ENCODE measurements around the gene BCKDK. TPM values are rescaled to one million over a fixed set of nuclear protein-coding genes. Genes with fewer than 3 reads are reported as not detected.

The BCKDK gene
- total and polyA plus RNA-seq, 2 of the 13 experiments (the other 11 are each of a cell fraction or from before 2014, with no cell fraction given) = 24.9 to 42.6 TPM

DNA sequence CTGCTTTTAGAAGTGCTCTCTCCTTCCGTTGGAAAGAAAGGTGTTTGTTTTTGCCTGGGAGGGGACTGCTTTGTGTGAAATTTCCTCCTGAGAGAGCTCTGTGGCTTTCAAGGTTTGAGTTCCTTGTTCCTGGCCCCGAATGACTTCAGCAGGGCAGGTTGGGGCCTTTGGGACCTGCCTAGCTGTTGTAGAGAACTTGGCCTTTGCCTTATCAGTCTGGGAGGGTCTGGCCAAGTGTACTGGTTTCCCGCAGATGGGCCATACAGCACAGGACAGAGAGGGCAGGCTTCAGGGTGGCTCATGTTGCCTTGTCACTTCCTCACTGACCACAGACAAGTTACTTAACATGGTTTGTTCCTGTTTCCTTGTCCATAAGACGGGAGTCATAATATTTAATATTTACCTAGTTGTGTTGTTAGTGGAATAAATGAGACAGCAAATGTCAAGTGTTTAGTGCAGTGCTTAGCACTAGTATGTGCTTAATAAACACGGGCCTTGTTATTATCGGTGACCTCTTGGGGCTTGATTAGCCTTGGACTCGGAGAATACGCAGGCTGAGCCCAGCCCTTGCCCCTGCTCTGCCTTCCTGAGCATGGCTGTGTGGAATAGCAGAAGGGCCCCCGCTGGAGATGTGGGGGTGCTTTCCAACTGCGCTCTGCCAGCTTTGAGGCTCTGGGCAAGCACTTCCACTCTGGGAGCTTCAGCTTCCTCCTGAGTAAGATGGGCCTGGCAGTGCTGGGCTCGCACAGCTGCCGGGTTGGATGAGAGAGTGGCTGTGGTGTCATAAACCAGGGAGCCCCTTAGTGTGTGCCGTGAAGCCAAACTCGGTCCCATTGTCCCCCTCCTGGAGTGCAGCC is 20.8 kb downstream of the BCKDK start:
- no peak overlapping the region for H3K9ac ChIP-seq (ENCODE audit: insufficient read depth, low read depth, low read length)
- no peaks in the 10 kb centered on the region for H3K9me3 ChIP-seq (ENCODE audit: low read length)
- no peak for ATAC-seq
- H3K27me3 ChIP-seq (ENCODE audit: control insufficient read depth in 1 of 2, insufficient read depth in 2 of 2, low read length in 2 of 2) = no peaks in the 10 kb centered on the region
- H3K36me3 ChIP-seq (replicated peaks in 1 of 2; ENCODE audit: control insufficient read depth in 1 of 2, insufficient read depth in 2 of 2, low read length in 2 of 2) = peaks cover 17 to 18% of the 10 kb centered on the region in 2 experiments; a peak in 4 of 5 replicates
- POLR2A ChIA-PET = interaction anchor here (0.5 to 4.2 kb wide), 4 partner anchors 11 to 14 kb away, joined by 3 to 17 read pairs (median 4); partner anchors contain the start of gene KAT8
- WGBS (ENCODE audit: low lambda C conversion rate) = 93% methylated on average over 14 of the region's 14 CpGs
- FAIRE-seq = no peak
- intact Hi-C loops (cut with micrococcal nuclease; ENCODE audit: unreplicated experiment) = no loop called here
- no peak overlapping the region for H3K27ac ChIP-seq (ENCODE audit: extremely low read length, insufficient read depth, low read length)
- H3K79me2 ChIP-seq (ENCODE audit: insufficient read depth, low read length) = no peaks in the 10 kb centered on the region
- peaks cover 4% of the 10 kb centered on the region; the same call in 1 of the 2 replicates for H3K4me1 ChIP-seq (ENCODE audit: insufficient read depth, low read length)
- no peaks in the 10 kb centered on the region for H4K20me1 ChIP-seq (ENCODE audit: insufficient read depth, low read length)
- in situ Hi-C loops (cut with HindIII; ENCODE audit: extremely low pct_ligation_motif_present, low pct_unique_long_range_greater_than_20kb) = no loop called here
- DNase-seq (ENCODE audit: low spot score) = no peak
- no TSS peak for BruUV-seq (replicated peaks)
- no peak overlapping the region for H2AFZ ChIP-seq (ENCODE audit: low read length)
- no peak overlapping the region for H3K4me2 ChIP-seq (ENCODE audit: low read depth, low read length)
- CTCF ChIA-PET (ENCODE audit: low intra/inter-chr PET ratio, low total read pairs) = no interaction called here
- H3K4me3 ChIP-seq (replicated peaks in 1 of 3; ENCODE audit: insufficient read depth in 1 of 3, low read depth in 2 of 3, low read length in 3 of 3) = no peak overlapping the region
- TF ChIP-seq GTF3A (CRISPR knock-in tag; conservative IDR thresholded peaks at IDR 0.05) = no peak
- TF ChIP-seq, protein P1, sequence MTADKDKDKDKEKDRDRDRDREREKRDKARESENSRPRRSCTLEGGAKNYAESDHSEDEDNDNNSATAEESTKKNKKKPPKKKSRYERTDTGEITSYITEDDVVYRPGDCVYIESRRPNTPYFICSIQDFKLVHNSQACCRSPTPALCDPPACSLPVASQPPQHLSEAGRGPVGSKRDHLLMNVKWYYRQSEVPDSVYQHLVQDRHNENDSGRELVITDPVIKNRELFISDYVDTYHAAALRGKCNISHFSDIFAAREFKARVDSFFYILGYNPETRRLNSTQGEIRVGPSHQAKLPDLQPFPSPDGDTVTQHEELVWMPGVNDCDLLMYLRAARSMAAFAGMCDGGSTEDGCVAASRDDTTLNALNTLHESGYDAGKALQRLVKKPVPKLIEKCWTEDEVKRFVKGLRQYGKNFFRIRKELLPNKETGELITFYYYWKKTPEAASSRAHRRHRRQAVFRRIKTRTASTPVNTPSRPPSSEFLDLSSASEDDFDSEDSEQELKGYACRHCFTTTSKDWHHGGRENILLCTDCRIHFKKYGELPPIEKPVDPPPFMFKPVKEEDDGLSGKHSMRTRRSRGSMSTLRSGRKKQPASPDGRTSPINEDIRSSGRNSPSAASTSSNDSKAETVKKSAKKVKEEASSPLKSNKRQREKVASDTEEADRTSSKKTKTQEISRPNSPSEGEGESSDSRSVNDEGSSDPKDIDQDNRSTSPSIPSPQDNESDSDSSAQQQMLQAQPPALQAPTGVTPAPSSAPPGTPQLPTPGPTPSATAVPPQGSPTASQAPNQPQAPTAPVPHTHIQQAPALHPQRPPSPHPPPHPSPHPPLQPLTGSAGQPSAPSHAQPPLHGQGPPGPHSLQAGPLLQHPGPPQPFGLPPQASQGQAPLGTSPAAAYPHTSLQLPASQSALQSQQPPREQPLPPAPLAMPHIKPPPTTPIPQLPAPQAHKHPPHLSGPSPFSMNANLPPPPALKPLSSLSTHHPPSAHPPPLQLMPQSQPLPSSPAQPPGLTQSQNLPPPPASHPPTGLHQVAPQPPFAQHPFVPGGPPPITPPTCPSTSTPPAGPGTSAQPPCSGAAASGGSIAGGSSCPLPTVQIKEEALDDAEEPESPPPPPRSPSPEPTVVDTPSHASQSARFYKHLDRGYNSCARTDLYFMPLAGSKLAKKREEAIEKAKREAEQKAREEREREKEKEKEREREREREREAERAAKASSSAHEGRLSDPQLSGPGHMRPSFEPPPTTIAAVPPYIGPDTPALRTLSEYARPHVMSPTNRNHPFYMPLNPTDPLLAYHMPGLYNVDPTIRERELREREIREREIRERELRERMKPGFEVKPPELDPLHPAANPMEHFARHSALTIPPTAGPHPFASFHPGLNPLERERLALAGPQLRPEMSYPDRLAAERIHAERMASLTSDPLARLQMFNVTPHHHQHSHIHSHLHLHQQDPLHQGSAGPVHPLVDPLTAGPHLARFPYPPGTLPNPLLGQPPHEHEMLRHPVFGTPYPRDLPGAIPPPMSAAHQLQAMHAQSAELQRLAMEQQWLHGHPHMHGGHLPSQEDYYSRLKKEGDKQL (CRISPR knock-in tag; IDR thresholded peaks at IDR 0.05; ENCODE audit: low read depth) = no peak
- no peak for TF ChIP-seq FOXP1 (IDR thresholded peaks at IDR 0.05)
- TF ChIP-seq FOXP1 (CRISPR knock-in tag; IDR thresholded peaks at IDR 0.05) = no peak
- TF ChIP-seq, protein P2, sequence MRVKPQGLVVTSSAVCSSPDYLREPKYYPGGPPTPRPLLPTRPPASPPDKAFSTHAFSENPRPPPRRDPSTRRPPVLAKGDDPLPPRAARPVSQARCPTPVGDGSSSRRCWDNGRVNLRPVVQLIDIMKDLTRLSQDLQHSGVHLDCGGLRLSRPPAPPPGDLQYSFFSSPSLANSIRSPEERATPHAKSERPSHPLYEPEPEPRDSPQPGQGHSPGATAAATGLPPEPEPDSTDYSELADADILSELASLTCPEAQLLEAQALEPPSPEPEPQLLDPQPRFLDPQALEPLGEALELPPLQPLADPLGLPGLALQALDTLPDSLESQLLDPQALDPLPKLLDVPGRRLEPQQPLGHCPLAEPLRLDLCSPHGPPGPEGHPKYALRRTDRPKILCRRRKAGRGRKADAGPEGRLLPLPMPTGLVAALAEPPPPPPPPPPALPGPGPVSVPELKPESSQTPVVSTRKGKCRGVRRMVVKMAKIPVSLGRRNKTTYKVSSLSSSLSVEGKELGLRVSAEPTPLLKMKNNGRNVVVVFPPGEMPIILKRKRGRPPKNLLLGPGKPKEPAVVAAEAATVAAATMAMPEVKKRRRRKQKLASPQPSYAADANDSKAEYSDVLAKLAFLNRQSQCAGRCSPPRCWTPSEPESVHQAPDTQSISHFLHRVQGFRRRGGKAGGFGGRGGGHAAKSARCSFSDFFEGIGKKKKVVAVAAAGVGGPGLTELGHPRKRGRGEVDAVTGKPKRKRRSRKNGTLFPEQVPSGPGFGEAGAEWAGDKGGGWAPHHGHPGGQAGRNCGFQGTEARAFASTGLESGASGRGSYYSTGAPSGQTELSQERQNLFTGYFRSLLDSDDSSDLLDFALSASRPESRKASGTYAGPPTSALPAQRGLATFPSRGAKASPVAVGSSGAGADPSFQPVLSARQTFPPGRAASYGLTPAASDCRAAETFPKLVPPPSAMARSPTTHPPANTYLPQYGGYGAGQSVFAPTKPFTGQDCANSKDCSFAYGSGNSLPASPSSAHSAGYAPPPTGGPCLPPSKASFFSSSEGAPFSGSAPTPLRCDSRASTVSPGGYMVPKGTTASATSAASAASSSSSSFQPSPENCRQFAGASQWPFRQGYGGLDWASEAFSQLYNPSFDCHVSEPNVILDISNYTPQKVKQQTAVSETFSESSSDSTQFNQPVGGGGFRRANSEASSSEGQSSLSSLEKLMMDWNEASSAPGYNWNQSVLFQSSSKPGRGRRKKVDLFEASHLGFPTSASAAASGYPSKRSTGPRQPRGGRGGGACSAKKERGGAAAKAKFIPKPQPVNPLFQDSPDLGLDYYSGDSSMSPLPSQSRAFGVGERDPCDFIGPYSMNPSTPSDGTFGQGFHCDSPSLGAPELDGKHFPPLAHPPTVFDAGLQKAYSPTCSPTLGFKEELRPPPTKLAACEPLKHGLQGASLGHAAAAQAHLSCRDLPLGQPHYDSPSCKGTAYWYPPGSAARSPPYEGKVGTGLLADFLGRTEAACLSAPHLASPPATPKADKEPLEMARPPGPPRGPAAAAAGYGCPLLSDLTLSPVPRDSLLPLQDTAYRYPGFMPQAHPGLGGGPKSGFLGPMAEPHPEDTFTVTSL (CRISPR knock-in tag; IDR thresholded peaks at IDR 0.05; ENCODE audit: borderline replicate concordance) = no peak
- TF ChIP-seq, protein P3, sequence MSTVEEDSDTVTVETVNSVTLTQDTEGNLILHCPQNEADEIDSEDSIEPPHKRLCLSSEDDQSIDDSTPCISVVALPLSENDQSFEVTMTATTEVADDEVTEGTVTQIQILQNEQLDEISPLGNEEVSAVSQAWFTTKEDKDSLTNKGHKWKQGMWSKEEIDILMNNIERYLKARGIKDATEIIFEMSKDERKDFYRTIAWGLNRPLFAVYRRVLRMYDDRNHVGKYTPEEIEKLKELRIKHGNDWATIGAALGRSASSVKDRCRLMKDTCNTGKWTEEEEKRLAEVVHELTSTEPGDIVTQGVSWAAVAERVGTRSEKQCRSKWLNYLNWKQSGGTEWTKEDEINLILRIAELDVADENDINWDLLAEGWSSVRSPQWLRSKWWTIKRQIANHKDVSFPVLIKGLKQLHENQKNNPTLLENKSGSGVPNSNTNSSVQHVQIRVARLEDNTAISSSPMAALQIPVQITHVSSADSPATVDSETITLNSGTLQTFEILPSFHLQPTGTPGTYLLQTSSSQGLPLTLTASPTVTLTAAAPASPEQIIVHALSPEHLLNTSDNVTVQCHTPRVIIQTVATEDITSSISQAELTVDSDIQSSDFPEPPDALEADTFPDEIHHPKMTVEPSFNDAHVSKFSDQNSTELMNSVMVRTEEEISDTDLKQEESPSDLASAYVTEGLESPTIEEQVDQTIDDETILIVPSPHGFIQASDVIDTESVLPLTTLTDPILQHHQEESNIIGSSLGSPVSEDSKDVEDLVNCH (CRISPR knock-in tag; IDR thresholded peaks at IDR 0.05) = no peak
- no peak for TF ChIP-seq SRSF9 (IDR thresholded peaks at IDR 0.05; ENCODE audit: borderline replicate concordance, insufficient read depth, low read depth, low read length, poor library complexity, severe bottlenecking)
- no peak for TF ChIP-seq BRCA1 (CRISPR knock-in tag; IDR thresholded peaks at IDR 0.05)
- TF ChIP-seq NR3C1 (CRISPR knock-in tag; IDR thresholded peaks at IDR 0.05) = no peak
